HG02870 (cell line): ENCODE data around the gene PHKG2.

Experiments used
- ATAC-seq: cut with Tn5 transposase; IDR thresholded peaks from one replicate; pipeline ENCODE4 v1.9.1; 2021; ENCODE audit warnings: mild to moderate bottlenecking, moderate library complexity; ENCODE audit not compliant: unreplicated experiment

The PHKG2 gene

DNA sequence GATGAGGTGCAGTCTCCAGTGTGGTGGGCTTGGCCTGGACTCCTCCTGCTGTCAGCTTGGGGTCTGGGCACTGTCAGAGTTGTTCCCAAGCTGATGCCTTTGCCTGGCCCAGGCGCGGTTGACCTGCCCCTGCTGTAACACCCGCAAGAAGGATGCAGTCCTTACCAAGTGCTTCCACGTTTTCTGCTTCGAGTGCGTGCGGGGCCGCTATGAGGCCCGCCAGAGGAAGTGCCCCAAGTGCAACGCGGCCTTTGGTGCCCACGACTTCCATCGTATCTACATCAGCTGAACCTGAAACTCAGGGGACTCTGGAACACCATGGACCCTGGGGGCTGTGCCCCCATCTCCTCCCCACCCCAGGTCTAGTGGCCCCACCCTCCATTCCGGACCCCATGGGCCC, 25.6 kb downstream of the PHKG2 start:
- ATAC-seq, result no peak

DNA sequence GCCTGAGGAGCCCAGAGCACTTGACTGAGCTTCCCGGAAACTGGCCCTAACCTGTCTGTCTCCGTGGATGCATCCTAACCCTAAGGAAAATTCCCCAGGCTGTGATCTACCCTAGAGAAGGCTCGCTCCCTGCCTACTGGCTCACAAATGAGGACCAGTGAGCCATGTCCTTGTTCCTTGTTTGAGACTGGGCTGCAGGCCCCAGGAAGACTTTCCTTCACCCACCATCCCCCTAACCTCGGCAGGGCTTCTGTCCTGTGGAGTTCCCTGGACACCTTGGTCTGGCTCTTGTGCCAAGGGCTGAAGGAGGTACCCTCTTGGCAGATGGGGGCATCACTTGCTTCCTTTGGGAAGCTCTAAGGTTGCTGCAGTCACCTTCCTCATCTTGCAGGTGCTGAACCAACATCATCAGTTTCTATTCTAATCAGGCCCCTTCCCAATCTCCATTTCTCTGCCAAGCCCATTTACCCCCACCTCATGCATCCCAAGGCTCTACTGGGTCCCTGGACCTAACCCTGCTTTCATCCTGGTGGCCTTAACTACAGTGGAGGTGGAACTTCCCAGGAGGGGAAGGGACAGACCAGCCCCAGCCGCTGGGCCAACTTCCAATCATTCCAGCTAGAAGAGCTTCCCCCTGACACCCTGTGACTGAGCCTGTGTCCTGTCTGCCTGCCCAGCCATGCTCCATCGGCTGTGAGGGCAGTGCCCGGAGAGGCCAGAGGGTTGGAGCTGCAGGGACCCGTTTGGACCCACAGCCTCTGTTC, 26.3 kb downstream of the PHKG2 start:
- ATAC-seq, result no peak

GRCh38 chr16:30775131-30775391, 26.8 kb downstream of the PHKG2 start:
- no peak for ATAC-seq

DNA sequence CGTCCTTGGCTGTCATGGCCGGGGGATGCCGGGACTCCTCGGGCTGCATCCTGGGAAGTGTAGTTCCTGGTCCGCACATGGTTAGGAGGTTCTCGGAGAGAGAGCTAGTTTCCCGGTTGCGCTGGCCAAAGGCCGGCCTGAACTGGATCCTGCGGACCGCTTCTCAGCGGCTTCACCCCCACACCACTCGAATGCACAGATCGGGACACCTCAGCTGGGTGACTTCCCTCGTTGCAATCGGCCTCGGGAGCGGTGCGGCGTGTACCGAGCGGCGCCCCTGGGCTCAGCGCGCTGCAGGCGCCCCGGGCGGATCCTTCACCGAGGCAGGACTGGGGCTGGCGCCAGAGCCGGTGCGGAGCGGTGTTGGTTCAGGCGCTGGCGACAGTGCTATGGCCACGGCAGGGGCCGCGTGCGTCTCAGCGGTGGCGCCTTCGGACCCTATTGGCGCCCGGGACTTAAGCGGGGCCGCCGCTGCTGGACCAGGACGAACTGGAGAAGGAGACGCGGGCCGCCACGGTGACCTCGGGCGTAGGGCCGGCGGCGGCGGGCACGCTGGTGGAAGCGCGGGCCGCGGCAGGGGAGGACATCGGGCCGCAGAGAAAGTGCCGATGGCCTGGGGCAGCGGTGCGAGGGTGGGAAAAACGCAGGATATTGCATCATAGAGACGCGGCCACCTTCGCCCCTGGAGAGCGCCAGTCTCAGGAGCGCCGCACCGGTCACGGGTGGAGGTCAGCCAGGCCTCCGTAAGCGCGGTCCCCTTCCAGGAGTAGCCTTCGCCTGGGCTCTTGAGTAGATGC, 27.4 kb downstream of the PHKG2 start:
- peak; percentile 64 for ATAC-seq

- no peak for ATAC-seq
These were observed 29.5 kb downstream of the PHKG2 start for GRCh38 chr16:30777591-30778297.

- no peak for ATAC-seq
These were observed 30.5 kb downstream of the PHKG2 start for GRCh38 chr16:30778549-30779244.

- no peak for ATAC-seq
These were observed 31.4 kb downstream of the PHKG2 start for GRCh38 chr16:30779596-30779995.

DNA sequence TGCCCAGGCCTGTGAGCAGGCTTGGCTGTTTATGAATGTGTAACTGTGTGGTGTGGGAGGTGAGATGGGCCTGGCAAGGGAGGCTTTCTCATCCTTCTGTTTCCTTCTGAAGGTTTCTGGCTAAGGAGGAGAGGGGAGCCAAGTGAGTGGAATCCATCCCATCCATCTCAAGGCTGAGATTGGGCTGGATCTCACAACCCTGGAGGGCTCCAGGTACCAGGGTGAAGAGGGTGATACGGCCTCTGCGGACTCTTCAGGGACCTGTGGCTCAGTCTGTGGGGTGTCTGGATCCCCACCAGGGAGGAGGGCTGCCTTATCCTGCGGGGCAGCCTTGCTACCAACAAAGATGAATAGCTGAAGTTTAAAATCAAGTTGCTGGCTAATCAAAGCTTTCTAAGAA, 31.8 kb downstream of the PHKG2 start:
- no peak for ATAC-seq

DNA sequence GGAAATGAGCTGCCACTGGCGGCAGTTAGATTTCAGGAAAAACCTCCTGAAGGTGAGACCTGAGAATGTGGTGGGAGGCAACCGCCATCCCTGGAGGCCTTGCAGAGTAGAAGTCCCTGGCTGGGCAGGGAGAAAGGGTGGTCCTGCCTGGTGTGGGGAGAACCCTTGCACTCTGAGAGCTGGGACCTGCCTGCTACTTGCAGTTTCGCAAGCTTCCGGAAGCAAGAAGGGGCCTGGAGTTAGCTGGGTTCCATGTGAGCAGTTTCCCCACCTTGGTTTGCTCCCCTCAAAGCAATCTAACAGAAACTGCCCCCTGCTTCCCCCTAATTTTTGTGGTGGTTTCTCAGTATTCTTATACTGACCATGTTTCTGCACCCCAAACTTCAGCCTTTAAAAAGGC, 32.3 kb downstream of the PHKG2 start:
- ATAC-seq, result no peak

DNA sequence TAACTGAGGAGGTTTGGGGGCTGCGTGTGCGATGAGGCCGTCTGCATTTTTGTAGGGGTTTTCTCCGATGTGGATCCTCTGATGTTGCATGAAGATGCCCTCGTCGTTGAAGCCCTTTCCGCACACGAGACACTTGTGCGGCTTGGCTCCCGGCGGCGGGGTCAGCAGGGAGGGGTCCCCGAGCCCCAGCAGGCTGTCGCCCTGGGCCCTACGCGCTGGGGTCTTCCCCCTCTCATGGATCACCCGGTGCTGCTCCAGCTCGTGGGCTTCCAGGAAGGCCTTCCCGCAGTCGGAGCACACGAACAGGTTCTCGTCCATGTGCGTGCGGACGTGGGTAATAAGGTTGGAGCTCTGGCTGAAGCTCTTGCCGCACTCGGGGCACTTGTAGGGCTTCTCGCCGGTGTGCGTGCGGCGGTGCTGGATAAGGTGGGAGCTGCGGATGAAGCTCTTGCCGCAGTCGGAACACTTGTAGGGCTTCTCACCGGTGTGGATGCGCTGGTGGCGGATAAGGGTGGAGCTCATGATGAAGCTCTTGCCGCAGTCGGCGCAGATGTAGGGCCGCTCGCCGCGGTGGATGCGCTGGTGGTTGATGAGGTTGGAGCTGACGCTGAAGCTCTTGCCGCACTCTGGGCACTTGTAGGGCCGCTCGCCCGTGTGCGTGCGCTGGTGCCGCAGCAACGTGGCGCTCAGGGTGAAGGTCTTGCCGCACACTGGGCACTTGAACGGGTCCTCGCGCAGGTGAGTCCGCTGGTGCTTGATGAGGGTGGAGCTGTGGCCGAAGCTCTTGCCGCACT, 34.5 kb downstream of the PHKG2 start:
- ATAC-seq, result no peak

DNA sequence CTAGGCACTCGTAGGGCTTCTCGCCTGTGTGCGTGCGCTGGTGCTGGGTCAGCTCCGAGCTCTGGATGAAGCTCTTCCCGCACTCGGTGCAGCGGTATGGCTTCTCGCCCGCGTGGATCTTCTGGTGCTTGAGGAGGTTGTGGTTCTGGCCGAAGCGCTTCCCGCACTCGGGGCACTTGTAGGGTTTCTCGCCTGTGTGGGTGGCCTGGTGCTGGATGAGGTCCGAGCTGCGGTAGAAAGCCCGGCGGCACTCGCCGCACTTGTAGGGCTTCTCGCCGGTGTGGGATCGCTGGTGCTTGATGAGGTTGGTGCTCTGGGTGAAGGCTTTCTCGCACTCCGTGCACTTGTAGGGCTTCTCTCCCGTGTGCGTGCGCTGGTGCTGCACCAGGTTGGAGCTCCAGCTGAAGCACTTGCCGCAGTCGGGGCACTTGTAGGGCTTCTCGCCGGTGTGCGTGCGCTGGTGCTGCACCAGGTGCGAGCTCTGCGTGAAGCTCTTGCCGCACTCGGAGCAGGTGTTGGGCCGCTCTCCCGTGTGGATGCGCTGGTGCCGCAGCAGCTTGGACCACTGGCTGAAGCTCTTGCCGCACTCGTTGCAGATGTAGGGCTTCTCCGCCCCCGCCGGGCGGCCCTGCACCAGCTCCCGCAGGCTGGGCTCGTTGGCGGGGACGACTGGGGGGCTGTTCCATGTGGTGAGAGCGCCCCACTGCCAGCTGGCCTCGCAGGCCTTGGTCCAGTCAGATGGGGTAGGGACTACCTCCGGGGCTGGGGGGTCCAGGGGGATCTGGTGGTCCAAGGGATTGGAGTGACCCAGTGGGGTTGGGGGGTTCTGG, 35.3 kb downstream of the PHKG2 start:
- ATAC-seq, result no peak

DNA sequence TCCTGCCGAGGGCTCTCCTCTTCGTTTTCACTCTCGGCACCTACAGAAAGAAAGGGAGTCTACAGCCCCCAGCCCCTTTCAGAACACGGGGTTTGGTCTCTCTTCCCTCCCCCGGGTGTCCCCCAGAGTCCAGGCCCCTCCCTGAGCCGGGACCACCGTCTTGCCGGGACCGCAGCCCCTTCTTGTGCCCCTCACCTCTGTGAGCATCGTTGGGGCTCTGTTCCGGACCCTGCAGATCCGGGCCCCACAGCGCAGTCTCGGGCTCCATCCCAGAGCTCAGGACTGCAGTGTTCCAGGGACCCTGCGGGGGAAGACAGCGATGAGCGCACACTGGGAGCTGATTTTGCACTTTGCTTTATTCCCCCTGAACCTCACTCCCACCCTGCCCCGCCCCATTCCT, 36.0 kb downstream of the PHKG2 start:
- ATAC-seq, result no peak

DNA sequence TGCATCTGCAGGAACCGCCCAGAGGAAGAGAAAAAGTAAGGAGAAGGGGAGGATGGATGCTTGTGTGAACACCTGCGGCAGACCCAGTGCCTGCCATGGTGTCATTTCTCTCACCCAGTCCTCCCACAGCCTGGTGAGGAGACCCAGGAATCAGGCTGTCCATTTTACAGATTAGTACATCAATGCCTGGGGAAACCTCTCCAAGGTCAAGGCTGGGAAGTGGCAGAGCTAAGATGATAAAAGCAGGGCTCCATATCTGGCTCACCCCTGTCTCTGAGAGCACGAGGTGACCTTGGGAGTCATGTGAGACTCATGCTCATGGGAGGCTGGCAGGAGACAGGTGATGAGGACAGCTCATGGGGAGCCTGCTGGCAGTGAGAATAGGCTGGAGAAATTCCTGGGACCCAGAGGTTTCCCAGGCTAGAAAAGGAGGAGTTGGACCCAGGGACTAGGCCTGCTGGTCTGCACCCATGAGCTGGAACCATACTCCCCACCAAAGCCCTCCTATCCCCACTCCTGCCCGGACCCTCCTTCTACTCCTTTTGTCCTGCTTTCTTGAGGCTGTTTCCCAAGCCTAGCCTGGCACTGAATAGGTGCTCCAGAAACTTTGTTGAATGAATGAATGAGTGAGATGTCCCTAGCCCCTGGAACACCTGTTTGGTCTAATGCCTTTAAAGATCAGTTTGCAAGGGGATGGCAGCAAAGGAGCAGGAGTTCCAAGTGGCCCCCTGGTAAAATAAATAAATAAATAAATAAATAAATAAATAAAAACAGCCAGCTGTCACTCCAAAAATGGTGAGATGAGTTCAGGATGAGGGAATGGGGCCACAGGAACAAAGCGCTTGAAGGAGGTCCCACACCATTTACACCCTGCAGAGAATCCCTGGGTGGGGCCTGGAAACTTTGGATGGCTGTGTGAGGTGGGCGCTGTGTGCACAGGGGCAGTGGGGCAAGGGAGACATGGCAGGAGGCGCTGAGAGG, 37.2 kb downstream of the PHKG2 start:
- ATAC-seq, result no peak

DNA sequence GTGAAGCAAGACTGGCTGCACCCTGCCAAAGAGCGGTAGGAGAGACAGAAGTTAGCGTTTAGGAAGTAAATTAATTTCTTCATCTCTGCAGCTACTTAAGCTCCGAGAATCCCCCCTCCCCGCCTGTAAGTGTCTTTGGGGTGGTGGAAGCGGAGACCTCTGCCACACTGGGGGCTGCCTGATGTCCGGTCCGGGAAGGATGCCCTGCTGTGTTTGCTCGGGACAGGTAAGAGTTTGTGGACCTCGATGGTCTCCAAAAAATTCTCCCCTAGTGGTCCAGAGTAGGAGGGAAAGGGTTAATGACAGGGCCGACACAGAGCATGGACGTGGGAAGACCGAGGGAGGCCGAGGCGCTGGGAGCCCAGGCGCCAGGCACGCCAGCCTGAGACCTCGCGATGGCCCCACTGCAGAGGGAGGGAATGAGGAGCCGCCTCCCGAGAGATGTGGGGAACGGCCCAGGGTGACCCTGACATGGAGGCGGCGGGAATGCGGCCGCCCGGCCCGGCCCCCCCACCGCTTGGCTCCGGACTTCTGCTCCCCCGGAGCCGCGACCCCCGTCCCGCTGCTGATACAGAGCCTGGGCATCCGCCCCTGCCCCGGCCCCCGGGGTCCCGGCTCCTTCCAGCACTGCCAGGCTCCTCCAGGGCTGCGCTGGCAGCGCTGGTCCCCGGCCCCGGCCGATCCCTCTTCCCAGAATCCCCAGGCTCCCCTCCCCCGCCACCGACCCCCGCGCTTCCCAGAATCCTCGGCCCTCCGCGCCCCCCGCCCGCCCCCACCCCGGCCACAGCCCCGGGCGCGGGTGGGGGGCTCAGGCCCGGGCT, 38.1 kb downstream of the PHKG2 start:
- no peak for ATAC-seq

DNA sequence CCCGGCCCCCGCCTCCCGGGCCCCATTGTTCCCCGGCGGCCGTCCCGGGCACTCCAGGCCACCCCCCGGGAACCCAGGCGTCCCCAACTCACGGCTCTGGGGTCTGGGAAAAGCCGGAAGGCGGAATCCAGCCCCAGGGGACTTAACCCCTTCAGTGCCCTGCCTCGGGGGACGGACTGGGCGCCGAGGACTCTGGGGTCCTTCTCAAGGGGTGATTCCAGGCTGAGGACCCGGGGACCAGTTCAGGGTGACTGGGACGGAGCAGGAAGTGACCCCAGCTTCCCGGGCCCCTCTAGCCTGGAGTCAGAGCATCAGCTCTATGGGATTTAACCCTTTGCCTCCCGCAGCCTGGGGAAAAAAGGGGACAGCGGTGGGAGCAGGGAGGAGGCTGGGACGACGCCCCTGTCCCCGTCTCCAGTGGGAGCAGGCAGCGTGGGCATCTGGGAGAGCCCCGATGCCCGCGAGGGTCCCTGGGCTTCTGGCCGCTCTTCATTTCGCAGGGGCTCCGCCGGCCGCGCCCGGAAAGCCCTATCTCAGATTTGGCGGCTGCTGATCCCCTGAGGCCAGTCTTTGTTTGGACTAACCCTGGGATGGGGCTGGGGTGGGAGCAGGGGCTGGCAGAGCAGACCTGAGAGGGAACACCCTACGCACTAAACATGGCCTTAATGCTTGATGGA, 38.8 kb downstream of the PHKG2 start, which contains the start of gene ZNF629:
Gene ZNF629, minus strand, starts transcription at position 270 of the 677 bp plus-strand sequence. CDS start 2,723 bp downstream, outside the sequence.
- ATAC-seq, result no peak

GRCh38 chr16:30787613-30788378, 39.6 kb downstream of the PHKG2 start:
- ATAC-seq, result no peak
